Urinary bladder (tissue), 4 donors: ENCODE data around the gene HMGB2. TPM values are rescaled to one million over a fixed set of nuclear protein-coding genes. Genes with fewer than 3 reads are reported as not detected.

Source experiments
- DNase-seq: peaks from one replicate; pipeline ENCODE4 v3.0.0-alpha.2; 2015; ENCODE audit errors: extremely low spot score
- H3K27ac ChIP-seq: one replicate; pipeline ENCODE4 v1.5.1; 2013; ENCODE audit warnings: low read depth, mild to moderate bottlenecking, moderate library complexity
- H3K36me3 ChIP-seq: one replicate; pipeline ENCODE4 v1.6.1; 2013; ENCODE audit warnings: mild to moderate bottlenecking, moderate library complexity; ENCODE audit not compliant: insufficient read depth
- H3K4me1 ChIP-seq: one replicate; pipeline ENCODE4 v1.6.1; 2013; ENCODE audit warnings: mild to moderate bottlenecking, moderate library complexity; ENCODE audit not compliant: insufficient read depth
- H3K4me3 ChIP-seq: one replicate; pipeline ENCODE4 v1.5.1; 2013; ENCODE audit warnings: low read depth, low read length
- whole genome bisulfite sequencing: extraction: QIAGEN DNeasy Blood & Tissue Kit; methylation state at CpG from one replicate; pipeline ENCODE4 v1.1.7; 2013; 5-methylcytosine and 5-hydroxymethylcytosine counted together
- polyA plus RNA-seq: library from polyadenylated mRNA; stranded (reverse); fragments of 200-250 nt; gene quantifications from one replicate; pipeline ENCODE4 v1.2.3, GENCODE V29; 2013
- total RNA-seq: library from RNA; depleted of rRNA; stranded (reverse); fragments of >200 nt; gene quantifications from one replicate; pipeline ENCODE4 v1.2.3, GENCODE V29; 2014
- donor health status: healthy with polysubstance abuse.
- donor health status: healthy.

The HMGB2 gene
- total and polyA plus RNA-seq, 2 donors = 94.1 to 109 TPM

DNA sequence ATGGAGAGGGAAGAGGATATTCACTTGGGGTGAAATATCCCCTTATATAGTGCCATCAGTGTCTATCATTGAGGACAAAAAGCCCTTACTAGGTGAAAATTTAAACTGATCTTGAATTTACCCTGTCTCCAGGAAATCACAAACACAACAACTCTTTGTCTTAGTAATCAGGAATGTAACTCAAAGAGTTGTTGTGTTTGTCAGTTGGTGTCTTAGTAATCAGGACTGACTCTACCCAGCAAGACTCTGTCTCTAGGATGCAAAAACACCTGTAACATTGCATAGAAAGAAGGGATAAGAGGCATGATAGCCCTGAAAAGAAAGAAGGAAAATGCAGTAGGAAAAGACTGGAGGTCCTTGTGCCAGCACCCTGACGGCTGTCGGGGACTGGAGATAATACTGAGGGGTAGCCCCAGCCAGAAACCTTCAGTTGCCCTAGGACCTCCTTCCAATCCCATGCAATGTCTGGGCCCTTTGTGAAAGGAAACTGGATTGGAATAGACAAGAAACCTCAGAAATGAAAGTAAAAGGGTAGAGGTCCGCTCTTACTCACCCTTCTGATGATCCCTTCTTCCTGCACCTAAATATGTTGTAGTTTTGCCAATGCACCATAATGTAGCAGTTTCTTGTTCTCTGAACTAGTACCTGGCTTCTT, 45.3 kb downstream of the HMGB2 start:
- Histone ChIP-seq H3K36me3 (no peaks in the 10 kb centered on the region), H3K4me3 (no peak overlapping the region), H3K27ac (no peak overlapping the region), H3K4me1 (no peaks in the 10 kb centered on the region)
- WGBS = 53% methylated on average over 3 of the region's 3 CpGs
- no peak for DNase-seq

DNA sequence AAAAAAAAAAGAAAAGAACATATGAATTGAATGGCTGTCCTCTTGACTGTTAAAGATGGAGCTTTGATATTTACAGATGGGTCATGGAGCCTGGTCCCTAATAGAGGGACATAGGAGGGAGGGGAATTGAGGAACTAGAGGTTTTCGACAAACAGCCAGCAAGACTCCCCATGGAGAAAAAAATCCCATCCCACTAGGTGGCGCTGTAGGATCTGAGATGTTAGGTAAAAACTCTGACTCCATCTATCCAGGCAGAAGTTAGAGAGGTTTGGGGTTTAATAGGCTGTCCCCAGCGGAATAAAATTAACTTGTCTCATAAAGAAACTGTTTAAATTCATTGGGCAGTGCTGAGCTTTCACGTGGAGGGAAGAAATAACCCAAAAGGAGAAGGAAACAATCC, 45.9 kb downstream of the HMGB2 start:
- H3K4me1 ChIP-seq = no peaks in the 10 kb centered on the region
- no peak overlapping the region for H3K4me3 ChIP-seq
- 62% methylated on average over 4 of the region's 4 CpGs for WGBS
- no peak overlapping the region for H3K27ac ChIP-seq
- no peak for DNase-seq
- H3K36me3 ChIP-seq = no peaks in the 10 kb centered on the region

DNA sequence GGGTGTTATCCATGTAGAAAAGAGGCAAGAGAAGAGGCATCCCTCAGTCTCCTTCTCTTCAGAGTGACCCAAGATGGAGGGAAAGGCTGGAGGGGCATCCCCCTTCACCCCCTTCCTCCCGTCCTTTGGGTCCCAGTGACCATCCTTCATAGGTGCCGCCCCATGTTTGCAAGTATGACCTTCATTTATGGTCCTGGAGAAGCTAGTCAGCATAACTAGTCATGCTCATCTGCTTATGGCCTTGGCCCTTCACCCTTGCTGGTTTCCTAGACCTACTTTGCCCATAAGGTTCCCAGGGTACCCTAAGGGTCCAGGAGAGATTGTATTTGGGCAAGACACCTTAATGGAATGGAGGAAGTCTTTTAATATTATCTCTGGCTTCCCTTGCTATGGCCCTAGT, 46.7 kb downstream of the HMGB2 start:
- no peaks in the 10 kb centered on the region for H3K36me3 ChIP-seq
- H3K27ac ChIP-seq = no peak overlapping the region
- H3K4me1 ChIP-seq = no peaks in the 10 kb centered on the region
- 99% methylated on average over 2 of the region's 2 CpGs for WGBS
- no peak for DNase-seq
- H3K4me3 ChIP-seq = no peak overlapping the region

DNA sequence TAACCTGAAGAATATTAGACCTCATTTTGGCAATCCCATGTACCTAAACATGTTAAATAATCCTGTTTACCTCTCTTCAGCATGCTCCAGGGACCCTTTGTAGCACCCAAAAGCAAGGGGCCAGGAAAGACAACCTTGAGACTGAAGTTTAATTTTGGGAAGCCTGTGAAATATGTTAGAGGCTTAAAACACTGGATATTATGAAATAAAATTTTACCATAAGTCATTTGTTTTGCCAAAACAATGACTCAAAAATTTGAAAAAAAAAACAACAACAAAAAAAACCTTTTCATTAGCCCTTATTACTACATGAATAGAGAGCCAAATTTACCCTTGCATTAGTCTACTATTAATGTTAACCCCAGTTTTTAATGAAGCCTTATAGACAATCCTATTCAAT, 49.7 kb downstream of the HMGB2 start:
- Histone ChIP-seq H3K4me1 (no peaks in the 10 kb centered on the region), H3K4me3 (no peak overlapping the region), H3K27ac (no peak overlapping the region), H3K36me3 (no peaks in the 10 kb centered on the region)
- no peak for DNase-seq

DNA sequence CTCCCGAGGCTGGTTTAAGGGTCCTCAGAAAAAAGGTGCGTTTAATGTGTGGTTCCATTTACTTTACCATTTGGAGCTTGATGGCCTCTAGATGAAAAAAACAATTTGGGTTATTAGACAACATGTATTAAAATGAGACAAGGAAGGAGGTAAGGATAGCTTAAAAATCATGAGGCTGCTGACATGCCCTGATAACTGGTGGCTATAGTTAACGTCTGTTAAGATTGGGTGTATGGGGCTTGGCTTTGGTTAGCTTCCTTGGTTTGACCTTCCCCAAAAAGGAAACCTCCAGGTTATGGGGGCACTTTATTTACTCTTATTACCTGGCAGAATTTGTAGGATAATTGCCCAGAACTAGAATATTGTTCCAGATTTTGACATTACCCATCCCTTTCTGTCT, 51.5 kb downstream of the HMGB2 start:
- no peaks in the 10 kb centered on the region for H3K4me1 ChIP-seq
- WGBS = 80% methylated on average over 3 of the region's 3 CpGs

DNA sequence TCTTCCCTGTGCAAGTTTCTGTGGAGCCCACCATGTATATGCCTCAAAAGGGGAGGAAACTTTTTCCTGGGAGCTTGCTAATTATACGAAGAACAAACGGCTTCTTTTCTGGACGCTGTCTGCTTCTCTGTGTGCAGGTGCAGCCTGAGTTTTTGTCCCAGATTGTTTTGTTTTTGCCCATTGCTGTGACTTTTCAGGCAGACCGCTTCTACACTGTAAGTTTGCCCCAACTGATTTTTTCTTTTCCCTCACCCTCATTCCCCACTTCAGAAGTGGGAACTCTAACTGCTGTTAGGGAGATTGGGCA, 51.9 kb downstream of the HMGB2 start:
- no peak for DNase-seq
- no peaks in the 10 kb centered on the region for H3K4me1 ChIP-seq
- no peaks in the 10 kb centered on the region for H3K36me3 ChIP-seq
- 76% methylated on average over 4 of the region's 4 CpGs for WGBS
- H3K27ac ChIP-seq = no peak overlapping the region
- no peak overlapping the region for H3K4me3 ChIP-seq

More for the DNA sequence above, 51.5 kb downstream of the HMGB2 start:
- Histone ChIP-seq H3K27ac (no peak overlapping the region), H3K36me3 (no peaks in the 10 kb centered on the region), H3K4me3 (no peak overlapping the region)
- no peak for DNase-seq

DNA sequence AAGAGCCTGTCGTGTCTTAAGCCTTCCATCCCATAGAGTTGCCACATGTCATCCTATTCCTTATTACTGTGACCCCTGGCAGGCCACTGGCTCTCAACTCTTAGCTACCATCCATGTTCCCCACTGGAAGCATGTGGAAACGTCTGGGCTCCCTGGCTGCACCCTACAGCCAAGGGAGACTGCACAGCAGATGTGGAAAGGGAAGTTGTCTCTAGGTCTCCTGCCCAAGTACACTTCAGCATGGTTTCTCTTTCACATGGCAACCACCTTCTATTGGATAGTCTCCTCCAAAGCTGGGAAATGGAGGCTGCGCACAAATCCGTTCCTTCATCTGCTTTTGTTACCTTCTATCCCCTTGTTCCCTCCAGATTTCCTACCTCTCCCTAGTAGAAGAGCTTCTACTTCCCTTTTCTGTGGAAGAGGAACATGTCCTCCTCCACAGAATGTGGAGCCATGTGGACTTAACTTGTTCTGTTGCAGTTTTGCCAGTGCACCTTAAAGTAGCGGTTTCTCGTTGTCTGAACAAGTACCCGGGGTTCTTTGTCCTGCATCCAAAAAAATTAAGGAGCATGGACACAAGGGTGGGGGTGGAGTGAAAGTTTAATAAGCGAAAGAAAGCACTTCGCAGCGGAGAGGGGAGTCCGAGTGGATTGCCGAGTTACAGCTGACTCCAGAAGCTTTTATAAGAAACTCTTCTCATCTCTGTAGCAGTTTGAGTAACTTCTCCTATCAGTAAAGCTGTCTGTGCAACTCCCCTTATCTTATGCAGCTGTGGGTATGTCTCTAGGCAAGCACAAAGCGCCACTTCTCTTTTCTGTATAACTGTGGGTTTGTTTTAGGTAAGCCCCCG, 52.5 kb downstream of the HMGB2 start:
- WGBS = 67% methylated on average over 14 of the region's 14 CpGs
- H3K4me1 ChIP-seq = no peaks in the 10 kb centered on the region
- no peak overlapping the region for H3K4me3 ChIP-seq
- H3K36me3 ChIP-seq = no peaks in the 10 kb centered on the region
- DNase-seq = no peak
- H3K27ac ChIP-seq = no peak overlapping the region

Other genes starting within 250 kb of the HMGB2 start
- 48.6 TPM for gene GALNT7, start 165.5 kb downstream of the HMGB2 start, total RNA-seq
- 11.6 TPM for gene GALNT7, start 165.5 kb downstream of the HMGB2 start, polyA plus RNA-seq
- gene SAP30, start 36.6 kb upstream of the HMGB2 start, total RNA-seq = 16.6 TPM
- 24.8 TPM for gene SAP30, start 36.6 kb upstream of the HMGB2 start, polyA plus RNA-seq
- 2.4 TPM for gene SCRG1, start 64.8 kb upstream of the HMGB2 start, total RNA-seq
- gene SCRG1, start 64.8 kb upstream of the HMGB2 start, polyA plus RNA-seq = 12.6 TPM
- 14.5 TPM for gene HAND2, start 195.9 kb upstream of the HMGB2 start, total RNA-seq
- gene HAND2, start 195.9 kb upstream of the HMGB2 start, polyA plus RNA-seq = 75.1 TPM